DMS153 treated with DMSO at 0.1 percent for 48 hours (cell line): Measurements from ENCODE around the gene CYP3A7.
A peak's percentile ranks its signal among the peaks of the same experiment; 100 is the strongest.
"Not testable (repeated sequence)": the region's sequence is repeated elsewhere in the genome, so short reads cannot be mapped to it uniquely, and the experiment has no call there.

Source experiments
- DNase-seq: peaks from one replicate; lab custom pipeline; 2025; ENCODE audit not compliant: unreplicated experiment; lab: John Stamatoyannopoulos, UW

Gene CYP3A7

GRCh38 chr7:99709838-99710578 lies 25.0 kb downstream of the CYP3A7 start:
- DNase-seq: no peak

- no peak for DNase-seq
Measured at GRCh38 chr7:99709260-99709659, 25.7 kb downstream of the CYP3A7 start.

- DNase-seq: no peak
Measured at GRCh38 chr7:99707096-99707495, 27.9 kb downstream of the CYP3A7 start.

- DNase-seq: no peak
Measured at GRCh38 chr7:99699946-99700345, 35.0 kb downstream of the CYP3A7 start.

GRCh38 chr7:99698867-99699730 lies 35.9 kb downstream of the CYP3A7 start:
- DNase-seq: not testable (repeated sequence)

GRCh38 chr7:99694912-99695304 lies 40.1 kb downstream of the CYP3A7 start:
- DNase-seq: no peak

- no peak for DNase-seq
Measured at GRCh38 chr7:99694201-99694911, 40.6 kb downstream of the CYP3A7 start.

- DNase-seq: peak; percentile 45
Measured at GRCh38 chr7:99693427-99694200, 41.4 kb downstream of the CYP3A7 start.

GRCh38 chr7:99693100-99693426 lies 41.9 kb downstream of the CYP3A7 start:
- DNase-seq: no peak

- DNase-seq: not testable (repeated sequence)
Measured at GRCh38 chr7:99692563-99692962, 42.4 kb downstream of the CYP3A7 start.

- not testable (repeated sequence) for DNase-seq
Measured at GRCh38 chr7:99691658-99692057, 43.3 kb downstream of the CYP3A7 start.

GRCh38 chr7:99690918-99691317 lies 44.1 kb downstream of the CYP3A7 start:
- DNase-seq: not testable (repeated sequence)

GRCh38 chr7:99685871-99686608 lies 49.0 kb downstream of the CYP3A7 start:
- DNase-seq: not testable (repeated sequence)

- DNase-seq: no peak
Measured at GRCh38 chr7:99685129-99685758, 49.8 kb downstream of the CYP3A7 start.

GRCh38 chr7:99679400-99680191 lies 55.4 kb downstream of the CYP3A7 start, which contains the start of gene CYP3A5:
TSS of gene CYP3A5 (minus strand) at chr7:99679996. CDS start at chr7:99679896, 100 bp downstream.
- DNase-seq: no peak

- DNase-seq: no peak
Measured at GRCh38 chr7:99679032-99679399, 56.0 kb downstream of the CYP3A7 start.

GRCh38 chr7:99677648-99678045 lies 57.3 kb downstream of the CYP3A7 start:
- no peak for DNase-seq

- no peak for DNase-seq
Measured at GRCh38 chr7:99677013-99677647, 57.9 kb downstream of the CYP3A7 start.
